NCI-H2081 (cell line): Measurements from ENCODE around the gene U2AF1L4.
"Not testable (repeated sequence)": the region's sequence is repeated elsewhere in the genome, so short reads cannot be mapped to it uniquely, and the experiment has no call there.

ENCODE experiments used
- DNase-seq, 2 experiments: peaks; one replicate each; lab custom pipeline; 2025; lab: John Stamatoyannopoulos, UW

U2AF1L4 gene

GRCh38 chr19:35725216-35725861 lies 19.9 kb downstream of the U2AF1L4 start:
- DNase-seq = no peak

GRCh38 chr19:35724560-35724959 lies 20.7 kb downstream of the U2AF1L4 start:
- DNase-seq = no peak

GRCh38 chr19:35724132-35724531 lies 21.1 kb downstream of the U2AF1L4 start:
- not testable (repeated sequence) for DNase-seq

GRCh38 chr19:35723671-35724070 lies 21.5 kb downstream of the U2AF1L4 start:
- DNase-seq = no peak

GRCh38 chr19:35722897-35723296 lies 22.3 kb downstream of the U2AF1L4 start:
- DNase-seq = no peak

GRCh38 chr19:35722461-35722860 lies 22.8 kb downstream of the U2AF1L4 start:
- no peak for DNase-seq

- no peak for DNase-seq
These were observed 23.8 kb downstream of the U2AF1L4 start for GRCh38 chr19:35721374-35721773.

GRCh38 chr19:35720648-35721047 lies 24.6 kb downstream of the U2AF1L4 start:
- no peak for DNase-seq

GRCh38 chr19:35720163-35720524 lies 25.1 kb downstream of the U2AF1L4 start:
- DNase-seq = no peak

- no peak for DNase-seq
These were observed 25.6 kb downstream of the U2AF1L4 start for GRCh38 chr19:35719402-35720162.

- peak in 1 of 2 experiments; percentile 15 for DNase-seq
These were observed 26.7 kb downstream of the U2AF1L4 start for GRCh38 chr19:35718345-35719041.

GRCh38 chr19:35717665-35718344 lies 27.4 kb downstream of the U2AF1L4 start, which contains the start of gene KMT2B:
KMT2B (plus strand) TSS chr19:35718003; CDS start chr19:35718019, 16 bp downstream.
- DNase-seq = peak in 1 of 2 experiments; percentile 95

- peak; percentile 67 to 95 for DNase-seq
These were observed 28.2 kb downstream of the U2AF1L4 start for GRCh38 chr19:35716801-35717664.

- DNase-seq = no peak
These were observed 29.0 kb downstream of the U2AF1L4 start for GRCh38 chr19:35715981-35716800.

GRCh38 chr19:35715355-35715809 lies 29.8 kb downstream of the U2AF1L4 start:
- DNase-seq = no peak

GRCh38 chr19:35714601-35715354 lies 30.4 kb downstream of the U2AF1L4 start:
- DNase-seq = peak; percentile 15 to 33

GRCh38 chr19:35713904-35714495 lies 31.2 kb downstream of the U2AF1L4 start:
- no peak for DNase-seq

- no peak for DNase-seq
These were observed 31.7 kb downstream of the U2AF1L4 start for GRCh38 chr19:35713506-35713850.
